IPS-NIHi7 (cell line): ENCODE data around the gene STAG1.
"Not testable (repeated sequence)": the region's sequence is repeated elsewhere in the genome, so short reads cannot be mapped to it uniquely, and the experiment has no call there.

Experiments used
- DNase-seq: peaks from one replicate; pipeline ENCODE4 v3.0.0; 2012; ENCODE audit warnings: mixed read lengths; ENCODE audit errors: extremely low spot score

Gene STAG1

GRCh38 chr3:136752172-136752421 lies at the start of gene STAG1:
Gene STAG1 (minus strand): TSS chr3:136752378. CDS start chr3:136630898, 121,480 bp downstream.
- no peak for DNase-seq

GRCh38 chr3:136801146-136801545 lies 49.0 kb upstream of the STAG1 start:
- not testable (repeated sequence) for DNase-seq

- no peak for DNase-seq
Measured at GRCh38 chr3:136792556-136793330, 40.6 kb upstream of the STAG1 start.

- no peak for DNase-seq
Measured at GRCh38 chr3:136790786-136791185, 38.6 kb upstream of the STAG1 start.

GRCh38 chr3:136789976-136790375 lies 37.8 kb upstream of the STAG1 start:
- DNase-seq, result no peak

GRCh38 chr3:136788154-136788553 lies 36.0 kb upstream of the STAG1 start:
- no peak for DNase-seq

- no peak for DNase-seq
Measured at GRCh38 chr3:136787349-136787748, 35.2 kb upstream of the STAG1 start.

- DNase-seq, result no peak
Measured at GRCh38 chr3:136783708-136784191, 31.6 kb upstream of the STAG1 start.

GRCh38 chr3:136780741-136781140 lies 28.6 kb upstream of the STAG1 start:
- DNase-seq, result no peak

- no peak for DNase-seq
Measured at GRCh38 chr3:136778865-136779264, 26.7 kb upstream of the STAG1 start.

GRCh38 chr3:136772709-136773108 lies 20.5 kb upstream of the STAG1 start:
- peak; percentile 35 for DNase-seq

GRCh38 chr3:136758160-136759102 lies 6.3 kb upstream of the STAG1 start:
- DNase-seq, result not testable (repeated sequence)

- no peak for DNase-seq
Measured at GRCh38 chr3:136755192-136755591, 3.0 kb upstream of the STAG1 start.

GRCh38 chr3:136753326-136753939 lies 1.3 kb upstream of the STAG1 start:
- no peak for DNase-seq

- peak; percentile 87 for DNase-seq
Measured at GRCh38 chr3:136752422-136753325, 496 bp upstream of the STAG1 start.

GRCh38 chr3:136751316-136752171 lies 634 bp downstream of the STAG1 start:
- peak; percentile 60 for DNase-seq

- DNase-seq, result no peak
Measured at GRCh38 chr3:136750897-136751315, 1.3 kb downstream of the STAG1 start.

- DNase-seq, result no peak
Measured at GRCh38 chr3:136750209-136750896, 1.8 kb downstream of the STAG1 start.

GRCh38 chr3:136749602-136750001 lies 2.6 kb downstream of the STAG1 start:
- not testable (repeated sequence) for DNase-seq

- no peak for DNase-seq
Measured at GRCh38 chr3:136749091-136749490, 3.1 kb downstream of the STAG1 start.
